Measurements from ENCODE around the gene STK4. TPM values are rescaled to one million over a fixed set of nuclear protein-coding genes. Genes with fewer than 3 reads are reported as not detected.

Gene STK4
- total RNA-seq, 2 experiments from 2014 or later = 126 to 128 TPM

DNA sequence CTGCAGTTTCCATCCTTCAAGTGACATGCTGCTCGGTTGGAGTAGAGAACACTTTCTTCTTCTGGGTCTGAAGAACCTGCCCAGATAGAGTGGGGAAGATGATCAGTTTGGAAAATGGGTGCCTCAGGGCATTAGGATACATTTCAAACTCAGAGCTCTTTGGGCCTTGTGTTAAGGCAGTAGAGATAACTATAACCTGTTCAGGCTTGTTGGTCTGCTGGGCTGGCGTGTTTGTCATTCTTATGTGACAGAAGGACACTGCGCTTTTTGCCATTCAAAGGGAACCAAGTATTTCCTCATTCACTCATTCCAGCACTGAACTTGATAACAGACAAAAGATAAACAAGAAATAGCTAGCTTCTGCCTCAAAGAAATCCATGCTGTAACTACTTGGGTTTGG lies 9.9 kb upstream of the STK4 start:
- no peak overlapping the region for H3K27ac Mint-ChIP-seq
- peaks cover 66% of the 10 kb centered on the region for H3K36me3 Mint-ChIP-seq
- DNase-seq = no peak
- H3K27me3 Mint-ChIP-seq = no peaks in the 10 kb centered on the region
- no peaks in the 10 kb centered on the region for H3K9me3 Mint-ChIP-seq
- H3K4me3 Mint-ChIP-seq = no peak overlapping the region
- POLR2A ChIA-PET = no interaction called here
- CTCF ChIA-PET = no interaction called here
- H3K4me1 Mint-ChIP-seq (ENCODE audit: low read depth) = peaks cover 41% of the 10 kb centered on the region
- intact Hi-C loops (cut with micrococcal nuclease) = no loop called here

DNA sequence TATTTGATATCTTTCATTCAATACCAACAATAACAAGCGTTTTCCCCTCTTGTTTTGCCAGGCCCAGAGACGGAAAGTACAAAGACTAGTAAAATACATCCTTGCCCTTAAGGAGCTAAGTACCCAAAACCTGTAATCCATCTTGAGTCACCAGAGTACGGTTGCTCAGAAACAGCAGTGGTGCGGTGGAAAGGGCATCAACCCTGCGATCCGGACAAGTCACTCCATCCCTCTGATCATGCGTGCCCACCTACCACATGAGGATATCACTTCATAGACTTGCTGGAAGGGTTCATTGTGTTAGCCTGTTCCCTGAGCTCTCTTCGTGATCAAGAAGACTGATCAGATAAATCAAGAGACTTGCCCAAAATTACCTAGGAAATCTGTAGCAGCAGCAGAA lies 8.0 kb upstream of the STK4 start:
- CTCF ChIA-PET = interaction anchor here (1.0 to 4.5 kb wide), 3 partner anchors 16 to 138 kb away, joined by 3 to 19 read pairs (median 5); no protein-coding TSS in a partner anchor
- peaks cover 51% of the 10 kb centered on the region for H3K36me3 Mint-ChIP-seq
- peaks cover 50% of the 10 kb centered on the region for H3K4me1 Mint-ChIP-seq (ENCODE audit: low read depth)
- no peaks in the 10 kb centered on the region for H3K9me3 Mint-ChIP-seq
- H3K27me3 Mint-ChIP-seq = no peaks in the 10 kb centered on the region
- DNase-seq = no peak
- H3K27ac Mint-ChIP-seq = no peak overlapping the region
- POLR2A ChIA-PET = interaction anchor here (0.7 to 3.1 kb wide), 3 partner anchors 10 to 32 kb away, joined by 3 to 17 read pairs (median 8); no protein-coding TSS in a partner anchor
- H3K4me3 Mint-ChIP-seq = peak overlapping the region; percentile 95
- intact Hi-C loops (cut with micrococcal nuclease) = loop anchor here (2.0 kb wide), 1 partner anchor 73 kb away; the partner anchor contains the start of gene YWHAB

DNA sequence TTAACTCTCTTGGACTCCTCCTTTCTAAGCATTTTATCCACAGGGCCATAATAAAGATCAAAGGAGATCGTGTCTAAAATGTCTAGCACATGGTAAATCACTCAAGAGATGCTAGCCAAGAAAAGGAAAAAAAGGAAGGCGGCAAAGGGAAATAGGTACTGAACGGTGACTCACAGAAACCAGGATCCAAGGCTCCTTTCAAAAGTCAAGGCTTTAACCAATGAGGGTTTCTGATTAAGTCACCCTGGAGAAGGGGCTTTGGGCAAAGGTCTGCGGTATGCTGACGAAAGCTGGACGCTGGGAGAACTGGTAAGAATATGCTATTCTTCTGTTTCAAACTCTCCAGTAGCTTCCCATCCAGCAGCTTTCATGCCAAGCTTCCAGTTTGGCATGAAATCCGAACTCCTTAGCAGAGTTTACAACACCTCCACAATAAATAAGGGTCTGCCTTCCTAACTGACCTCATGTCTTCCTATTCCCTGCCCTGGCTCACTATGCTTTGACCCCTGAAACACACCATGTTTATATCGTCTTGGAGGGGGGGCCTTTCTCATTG lies 7.2 kb upstream of the STK4 start:
- POLR2A ChIA-PET = interaction anchor here (1.4 to 3.1 kb wide), 7 partner anchors 9 to 91 kb away, joined by 4 to 34 read pairs (median 9); partner anchors contain the start of genes PABPC1L and YWHAB
- no peaks in the 10 kb centered on the region for H3K9me3 Mint-ChIP-seq
- no peaks in the 10 kb centered on the region for H3K27me3 Mint-ChIP-seq
- peaks cover 58% of the 10 kb centered on the region for H3K4me1 Mint-ChIP-seq (ENCODE audit: low read depth)
- CTCF ChIA-PET = interaction anchor here (1.6 to 4.5 kb wide), 6 partner anchors 9 to 332 kb away, joined by 3 to 19 read pairs (median 4); no protein-coding TSS in a partner anchor
- peak; percentile 45 for DNase-seq
- peak overlapping the region; percentile 99 for H3K27ac Mint-ChIP-seq
- peak overlapping the region; percentile 95 for H3K4me3 Mint-ChIP-seq
- intact Hi-C loops (cut with micrococcal nuclease) = loop anchor here (1.0 to 2.0 kb wide), 5 partner anchors 8 to 313 kb away; partner anchors contain the start of gene YWHAB
- peaks cover 42% of the 10 kb centered on the region for H3K36me3 Mint-ChIP-seq

DNA sequence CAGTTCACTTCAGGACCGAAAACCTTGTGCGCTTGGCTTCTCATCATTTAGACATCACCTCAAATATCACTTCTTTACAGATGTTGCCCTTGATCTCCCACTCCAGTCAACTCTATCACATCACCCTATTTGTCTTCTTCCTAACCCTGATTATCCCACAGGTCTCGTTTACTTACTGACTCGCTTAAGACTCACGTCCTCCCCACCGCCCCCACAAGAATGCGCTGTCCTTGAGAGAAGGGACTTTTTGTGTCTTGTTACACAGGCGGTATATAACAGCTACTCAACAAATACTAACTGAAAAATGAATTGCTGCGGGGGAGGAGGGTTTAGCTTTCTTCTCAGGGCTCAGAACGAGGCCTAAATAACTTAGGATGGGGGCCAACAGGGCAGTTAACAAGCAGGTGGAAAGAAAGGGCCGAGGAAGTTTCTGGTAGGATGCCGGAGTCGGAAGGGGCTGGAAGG lies 6.6 kb upstream of the STK4 start:
- ChIA-PET POLR2A (interaction anchor here (0.6 to 3.1 kb wide), 15 partner anchors 8 to 114 kb away, joined by 3 to 34 read pairs (median 5); partner anchors contain the start of genes PABPC1L and YWHAB), CTCF (interaction anchor here (0.9 to 4.5 kb wide), 7 partner anchors 9 to 331 kb away, joined by 3 to 19 read pairs (median 4); no protein-coding TSS in a partner anchor)
- H3K4me1 Mint-ChIP-seq (ENCODE audit: low read depth) = peaks cover 58% of the 10 kb centered on the region
- peaks cover 40% of the 10 kb centered on the region for H3K36me3 Mint-ChIP-seq
- no peaks in the 10 kb centered on the region for H3K9me3 Mint-ChIP-seq
- peak; percentile 88 for DNase-seq
- intact Hi-C loops (cut with micrococcal nuclease) = loop anchor here (1.0 to 2.0 kb wide), 5 partner anchors 8 to 313 kb away; partner anchors contain the start of gene YWHAB
- H3K27ac Mint-ChIP-seq = peak overlapping the region; percentile 99
- no peaks in the 10 kb centered on the region for H3K27me3 Mint-ChIP-seq
- peak overlapping the region; percentile 95 for H3K4me3 Mint-ChIP-seq

DNA sequence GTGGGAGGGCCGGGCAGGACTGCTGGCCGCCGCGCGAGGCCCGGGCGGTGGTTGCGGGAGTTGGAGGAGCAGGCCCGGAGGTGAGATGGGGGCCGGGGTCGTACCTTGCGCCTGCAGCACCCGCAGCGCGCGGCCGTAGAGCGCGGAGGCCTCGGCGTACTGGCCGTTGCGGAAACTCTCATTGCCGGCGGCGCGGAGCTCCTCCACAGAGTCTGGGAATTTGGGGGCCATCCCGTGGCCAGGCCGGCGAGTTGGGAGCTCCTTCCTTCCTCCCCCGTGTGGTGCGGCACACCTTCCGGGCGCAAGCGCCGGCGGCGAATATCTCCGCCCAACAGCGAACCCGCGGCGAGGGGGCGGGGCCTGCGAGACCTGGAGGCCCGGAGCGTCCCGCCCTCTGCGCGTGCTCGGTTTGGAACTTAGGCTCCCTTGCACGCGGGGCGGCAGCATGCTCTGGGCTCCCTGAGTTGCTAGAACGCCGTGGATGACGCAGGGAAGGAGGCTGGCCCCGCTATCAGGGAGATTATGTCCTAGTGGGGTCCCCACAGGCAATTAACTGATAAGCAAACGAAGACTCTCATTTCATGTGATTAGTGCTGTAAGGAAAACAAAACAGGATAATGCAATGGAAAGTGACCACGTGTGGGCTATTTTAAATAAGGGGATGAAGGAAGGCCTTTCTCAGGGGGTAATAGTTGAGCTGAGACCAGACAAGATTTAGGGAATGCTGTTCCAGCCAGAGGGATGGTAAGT lies 6.0 kb upstream of the STK4 start, which contains the start of gene TOMM34:
Gene TOMM34 (minus strand): TSS at position 295 of the 750 bp plus-strand sequence. CDS start 64 bp downstream, at position 231.
- intact Hi-C loops (cut with micrococcal nuclease) = no loop called here
- peaks cover 34% of the 10 kb centered on the region for H3K36me3 Mint-ChIP-seq

DNA sequence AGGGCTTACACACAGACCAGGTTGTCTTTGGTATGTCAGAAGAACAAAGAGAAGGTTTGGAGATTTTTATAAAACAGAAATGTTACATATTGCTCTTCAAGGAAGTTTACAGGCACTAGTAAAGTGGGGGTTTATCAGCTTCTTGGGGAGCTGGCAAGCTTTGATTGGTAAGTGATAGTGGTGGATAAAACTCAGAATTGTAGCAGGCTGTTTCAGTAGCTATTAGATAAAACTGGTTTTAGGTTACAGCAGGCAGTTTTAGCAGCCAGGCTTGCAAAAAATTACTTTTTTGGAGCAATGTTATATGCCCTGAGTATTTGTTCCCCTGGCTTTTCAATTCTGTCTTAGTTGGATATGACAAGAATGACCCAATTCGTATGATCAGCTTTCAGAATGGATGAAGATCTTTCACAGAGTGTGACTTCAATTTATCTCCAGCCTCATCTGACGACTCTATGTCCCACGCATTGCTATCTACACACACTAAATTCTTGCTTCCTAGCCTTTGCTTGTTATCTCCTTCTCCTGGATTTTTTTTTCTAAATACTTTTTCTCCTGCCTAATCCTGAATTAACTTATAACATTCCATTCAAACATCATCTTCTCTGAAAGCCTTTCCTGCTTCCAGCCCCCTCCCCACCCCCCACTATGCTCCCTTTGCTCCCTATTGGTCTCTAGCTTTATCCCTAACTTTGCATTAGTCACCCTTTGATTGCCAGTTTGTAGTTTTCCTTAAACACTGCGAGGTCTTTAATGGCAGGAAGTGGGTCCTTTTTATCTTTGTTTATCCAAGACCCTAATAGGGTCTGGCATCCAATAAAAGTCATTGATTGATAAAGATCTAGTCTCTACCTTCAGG lies 5.1 kb upstream of the STK4 start:
- no peaks in the 10 kb centered on the region for H3K9me3 Mint-ChIP-seq
- peak overlapping the region; percentile 34 for H3K27ac Mint-ChIP-seq
- no peak for DNase-seq
- peaks cover 27% of the 10 kb centered on the region for H3K36me3 Mint-ChIP-seq
- ChIA-PET CTCF (interaction anchor here (0.9 to 4.5 kb wide), 5 partner anchors 10 to 137 kb away, joined by 3 to 19 read pairs (median 4); no protein-coding TSS in a partner anchor), POLR2A (interaction anchor here (1.4 to 3.1 kb wide), 3 partner anchors 17 to 29 kb away, joined by 3 to 12 read pairs (median 8); no protein-coding TSS in a partner anchor)
- H3K4me1 Mint-ChIP-seq (ENCODE audit: low read depth) = peaks cover 64% of the 10 kb centered on the region
- H3K4me3 Mint-ChIP-seq = no peak overlapping the region
- no peaks in the 10 kb centered on the region for H3K27me3 Mint-ChIP-seq
- intact Hi-C loops (cut with micrococcal nuclease) = no loop called here

More for the DNA sequence above, 6.0 kb upstream of the STK4 start, which contains the start of gene TOMM34:
- DNase-seq = peak; percentile 96
- Mint-ChIP-seq H3K4me3 (peak within 1 kb of the TSS; percentile 95), H3K4me1 (ENCODE audit: low read depth) (peaks cover 58% of the 10 kb centered on the region), H3K27ac (peak within 1 kb of the TSS; percentile 99), H3K9me3 (no peaks in the 10 kb centered on the region), H3K27me3 (no peaks in the 10 kb centered on the region)
- POLR2A ChIA-PET = interaction anchor here (0.6 to 3.1 kb wide), 16 partner anchors 8 to 115 kb away, joined by 3 to 34 read pairs (median 4); partner anchors contain the start of genes PABPC1L and YWHAB
- CTCF ChIA-PET = interaction anchor here (0.6 to 4.5 kb wide), 8 partner anchors 8 to 331 kb away, joined by 3 to 19 read pairs (median 4); no protein-coding TSS in a partner anchor

DNA sequence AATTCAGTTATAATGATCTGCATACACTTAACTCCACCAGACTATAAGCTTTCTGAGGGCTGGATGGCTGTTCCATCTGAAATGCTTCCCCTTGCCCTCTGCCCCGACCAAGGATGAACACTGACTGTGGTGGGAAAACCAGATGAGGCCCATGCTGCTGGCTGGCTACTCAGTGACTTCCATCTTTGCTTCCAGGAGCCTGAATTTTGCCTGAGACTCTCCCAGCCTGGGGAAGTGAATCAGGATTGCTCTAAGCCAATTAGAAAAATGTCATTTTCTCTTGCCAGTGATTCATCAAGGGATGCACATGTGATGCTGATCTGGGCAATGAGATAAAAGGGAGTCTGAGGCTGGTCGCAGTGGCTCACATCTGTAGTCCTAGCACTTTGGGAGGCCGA lies 4.4 kb upstream of the STK4 start:
- POLR2A ChIA-PET = interaction anchor here (1.4 kb wide), 1 partner anchor 20 kb away, joined by 3 read pairs; no protein-coding TSS in a partner anchor
- H3K4me1 Mint-ChIP-seq (ENCODE audit: low read depth) = peaks cover 60% of the 10 kb centered on the region
- H3K27ac Mint-ChIP-seq = peak overlapping the region; percentile 38
- intact Hi-C loops (cut with micrococcal nuclease) = no loop called here
- no peaks in the 10 kb centered on the region for H3K9me3 Mint-ChIP-seq
- CTCF ChIA-PET = interaction anchor here (0.9 to 4.5 kb wide), 2 partner anchors 53 to 134 kb away, joined by 3 to 19 read pairs; no protein-coding TSS in a partner anchor
- no peak overlapping the region for H3K4me3 Mint-ChIP-seq
- peaks cover 29% of the 10 kb centered on the region for H3K36me3 Mint-ChIP-seq
- no peaks in the 10 kb centered on the region for H3K27me3 Mint-ChIP-seq
- no peak for DNase-seq

DNA sequence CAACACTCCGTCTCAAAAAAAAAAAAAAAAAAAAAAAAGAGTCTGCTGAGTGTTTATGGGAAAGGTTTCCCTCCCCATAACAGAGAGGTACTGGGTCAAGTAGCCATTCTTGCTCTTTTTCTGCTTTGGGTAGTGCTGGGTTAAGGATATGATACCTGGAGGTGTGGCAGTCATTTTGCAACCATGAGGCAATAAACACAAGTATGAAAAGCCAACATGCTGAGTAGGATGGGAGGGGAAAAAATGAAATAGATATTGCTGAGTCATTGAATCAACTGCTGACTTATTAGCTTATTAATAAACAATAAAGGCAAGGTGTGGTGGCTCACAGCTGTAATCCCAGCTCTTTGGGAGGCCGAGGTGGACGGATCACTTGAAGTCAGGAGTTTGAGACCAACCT lies 3.8 kb upstream of the STK4 start:
- peak overlapping the region; percentile 65 for H3K27ac Mint-ChIP-seq
- no peaks in the 10 kb centered on the region for H3K9me3 Mint-ChIP-seq
- H3K27me3 Mint-ChIP-seq = no peaks in the 10 kb centered on the region
- CTCF ChIA-PET = interaction anchor here (4.5 kb wide), 1 partner anchor 133 kb away, joined by 19 read pairs; no protein-coding TSS in a partner anchor
- POLR2A ChIA-PET = no interaction called here
- no peak for DNase-seq
- peaks cover 61% of the 10 kb centered on the region for H3K4me1 Mint-ChIP-seq (ENCODE audit: low read depth)
- peaks cover 31% of the 10 kb centered on the region for H3K36me3 Mint-ChIP-seq
- H3K4me3 Mint-ChIP-seq = no peak overlapping the region
- intact Hi-C loops (cut with micrococcal nuclease) = no loop called here

DNA sequence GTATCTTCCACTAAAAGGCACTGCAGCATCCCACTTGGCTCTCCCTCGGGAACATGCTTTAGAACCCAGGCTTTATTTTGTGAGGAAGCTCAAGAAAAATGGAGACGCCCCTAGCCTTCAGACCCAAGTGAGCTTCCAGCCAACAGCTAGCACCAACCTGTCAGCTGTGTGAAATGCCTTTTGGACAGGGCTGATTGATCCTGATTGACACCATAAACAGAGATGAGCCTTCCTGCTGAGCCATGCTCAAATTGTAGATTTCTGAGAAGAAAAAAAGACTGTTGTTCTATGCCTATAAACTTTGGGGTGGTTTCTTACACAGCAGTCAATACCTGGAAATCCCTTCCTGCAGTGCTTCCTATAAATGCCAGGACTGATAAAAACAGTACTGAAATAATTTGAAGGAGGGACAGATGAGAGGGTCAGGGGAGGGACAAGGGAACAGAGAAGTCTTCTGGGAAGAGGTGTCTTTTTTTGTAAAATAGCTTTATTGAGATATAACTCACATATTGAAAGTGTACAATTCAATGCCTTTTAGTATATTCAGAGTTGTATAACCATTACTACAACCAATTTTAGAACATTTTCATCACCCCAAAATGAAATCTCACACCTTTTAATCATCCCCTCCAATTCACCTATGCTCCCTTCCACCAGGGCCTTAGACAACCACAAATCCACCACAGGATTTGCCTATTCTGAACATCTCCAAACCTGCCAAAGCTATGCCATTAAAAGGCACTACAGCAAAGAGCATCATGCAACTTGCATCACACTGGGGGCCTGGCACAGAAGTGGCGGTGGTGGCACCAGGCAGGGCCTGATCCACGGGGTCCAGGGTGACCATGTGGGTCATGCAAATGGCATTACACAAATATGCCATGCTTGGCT lies 2.7 kb upstream of the STK4 start:
- Mint-ChIP-seq H3K36me3 (peaks cover 30% of the 10 kb centered on the region), H3K4me1 (ENCODE audit: low read depth) (peaks cover 54% of the 10 kb centered on the region), H3K27ac (peak overlapping the region; percentile 62), H3K4me3 (no peak overlapping the region), H3K9me3 (no peaks in the 10 kb centered on the region), H3K27me3 (no peaks in the 10 kb centered on the region)
- CTCF ChIA-PET = interaction anchor here (0.7 to 1.6 kb wide), 4 partner anchors 17 to 133 kb away, joined by 3 to 5 read pairs (median 4); no protein-coding TSS in a partner anchor
- POLR2A ChIA-PET = interaction anchor here (0.8 kb wide), 1 partner anchor 10 kb away, joined by 3 read pairs; no protein-coding TSS in a partner anchor
- no peak for DNase-seq
- intact Hi-C loops (cut with micrococcal nuclease) = no loop called here

DNA sequence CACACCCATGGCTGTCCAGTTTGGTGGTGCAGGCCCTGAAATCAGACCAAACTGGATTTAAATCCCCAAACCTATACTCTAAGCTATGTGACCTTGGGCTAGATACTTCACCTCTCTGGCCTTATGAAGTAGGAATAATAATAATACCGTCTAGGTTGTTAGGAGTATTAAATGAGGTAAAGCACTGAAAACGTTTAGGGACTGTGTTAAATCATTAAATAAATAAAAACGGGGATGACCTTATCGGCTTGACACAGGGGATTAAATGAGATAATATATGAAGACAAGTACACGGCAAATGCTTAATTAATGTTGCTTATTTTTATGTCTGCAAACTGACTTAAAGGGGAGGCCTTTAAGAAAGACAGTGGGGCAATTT lies 672 bp upstream of the STK4 start:
- CTCF ChIA-PET = interaction anchor here (0.9 to 1.6 kb wide), 2 partner anchors 15 to 87 kb away, joined by 3 to 5 read pairs; no protein-coding TSS in a partner anchor
- no peaks in the 10 kb centered on the region for H3K9me3 Mint-ChIP-seq
- H3K27me3 Mint-ChIP-seq = no peaks in the 10 kb centered on the region
- H3K36me3 Mint-ChIP-seq = peaks cover 22% of the 10 kb centered on the region
- no peak for DNase-seq
- POLR2A ChIA-PET = interaction anchor here (0.8 to 2.3 kb wide), 6 partner anchors 13 to 55 kb away, joined by 3 to 11 read pairs (median 3); no protein-coding TSS in a partner anchor
- peaks cover 58% of the 10 kb centered on the region for H3K4me1 Mint-ChIP-seq (ENCODE audit: low read depth)
- peak overlapping the region; percentile 95 for H3K4me3 Mint-ChIP-seq
- intact Hi-C loops (cut with micrococcal nuclease) = loop anchor here (2.0 to 5.0 kb wide), 5 partner anchors 55 to 443 kb away; partner anchors contain the start of genes KCNK15, PABPC1L, SERINC3 and YWHAB
- peak overlapping the region; percentile 99 for H3K27ac Mint-ChIP-seq

Data from activated CD4-positive, alpha-beta memory T cell treated with anti-CD3 and anti-CD28 coated beads for 36 hours (primary cell).